H9 (cell line): ENCODE results near the gene KIFC3. TPM values are rescaled to one million over a fixed set of nuclear protein-coding genes. Genes with fewer than 3 reads are reported as not detected.

ENCODE experiments used
- DNase-seq: peaks from one replicate; pipeline ENCODE4 v3.0.0-alpha.2; 2017
- H2AFZ ChIP-seq: one replicate; pipeline ENCODE4 v1.6.1; 2013; ENCODE audit warnings: mild to moderate bottlenecking, low read length, control low read depth, moderate library complexity
- H2AK5ac ChIP-seq: 2 replicates; pipeline ENCODE4 v1.6.1; 2013; ENCODE audit warnings: low read length, control low read depth, mixed read lengths; ENCODE audit not compliant: insufficient read length
- H2BK120ac ChIP-seq: one replicate; pipeline ENCODE4 v1.6.1; 2013; ENCODE audit warnings: low read depth, mild to moderate bottlenecking, low read length, control low read depth, inconsistent platforms; ENCODE audit not compliant: poor library complexity, severe bottlenecking
- H2BK12ac ChIP-seq: 2 replicates; pipeline ENCODE4 v1.6.1; 2013; ENCODE audit warnings: low read length, control low read depth, mixed read lengths, low read depth; ENCODE audit not compliant: insufficient read length
- H2BK15ac ChIP-seq: 2 replicates; pipeline ENCODE4 v1.6.1; 2013; ENCODE audit warnings: low read depth, low read length, control low read depth
- H2BK20ac ChIP-seq: one replicate; pipeline ENCODE4 v1.6.1; 2013; ENCODE audit warnings: low read depth, mild to moderate bottlenecking, low read length, control low read depth, inconsistent platforms; ENCODE audit not compliant: poor library complexity, severe bottlenecking
- H2BK5ac ChIP-seq: 2 replicates; pipeline ENCODE4 v1.6.1; 2013; ENCODE audit warnings: low read length, control low read depth, mixed read lengths; ENCODE audit not compliant: insufficient read length
- H3K14ac ChIP-seq: 2 replicates; pipeline ENCODE4 v1.6.1; 2013; ENCODE audit warnings: low read length, control low read depth; ENCODE audit not compliant: insufficient read depth
- H3K18ac ChIP-seq: 2 replicates; pipeline ENCODE4 v1.6.1; 2013; ENCODE audit warnings: low read depth, mild to moderate bottlenecking, mixed read lengths, low read length, control low read depth; ENCODE audit not compliant: insufficient read length
- H3K23ac ChIP-seq: 2 replicates; pipeline ENCODE4 v1.6.1; 2013; ENCODE audit warnings: low read length, control low read depth, mixed read lengths, low read depth; ENCODE audit not compliant: insufficient read length
- H3K23me2 ChIP-seq: 2 replicates; pipeline ENCODE4 v1.6.1; 2013; ENCODE audit warnings: low read depth, mild to moderate bottlenecking, mixed read lengths, low read length, control low read depth; ENCODE audit not compliant: insufficient read length, poor library complexity, severe bottlenecking
- H3K27ac ChIP-seq: 2 replicates; pipeline ENCODE4 v1.5.1; 2013; ENCODE audit warnings: low read length, control low read depth, mixed read lengths, low read depth; ENCODE audit not compliant: insufficient read length
- H3K27me3 ChIP-seq: 2 replicates; pipeline ENCODE4 v1.6.1; 2013; ENCODE audit warnings: low read length, control low read depth, inconsistent platforms; ENCODE audit not compliant: insufficient read depth
- H3K4ac ChIP-seq: 2 replicates; pipeline ENCODE4 v1.6.1; 2013; ENCODE audit warnings: low read depth, mild to moderate bottlenecking, control low read depth, inconsistent platforms, low read length, moderate library complexity
- H3K4me1 ChIP-seq: 2 replicates; pipeline ENCODE4 v1.6.1; 2013; ENCODE audit warnings: low read length, control low read depth, inconsistent platforms; ENCODE audit not compliant: insufficient read depth
- H3K4me2 ChIP-seq: 2 replicates; pipeline ENCODE4 v1.6.1; 2013; ENCODE audit warnings: low read length, control low read depth, mixed read lengths; ENCODE audit not compliant: insufficient read length, insufficient read depth
- H3K56ac ChIP-seq: 2 replicates; pipeline ENCODE4 v1.6.1; 2013; ENCODE audit warnings: low read depth, mild to moderate bottlenecking, mixed read lengths, low read length, control low read depth; ENCODE audit not compliant: insufficient read length
- H3K79me1 ChIP-seq: 2 replicates; pipeline ENCODE4 v1.6.1; 2013; ENCODE audit warnings: low read depth, mild to moderate bottlenecking, moderate library complexity, low read length, control low read depth, inconsistent platforms; ENCODE audit not compliant: insufficient read depth, poor library complexity, severe bottlenecking
- H3K79me2 ChIP-seq: 2 replicates; pipeline ENCODE4 v1.6.1; 2013; ENCODE audit warnings: low read length, control low read depth, inconsistent platforms; ENCODE audit not compliant: insufficient read depth
- H3K9ac ChIP-seq: 2 replicates; pipeline ENCODE4 v1.6.1; 2013; ENCODE audit warnings: low read length, control low read depth, mixed read lengths; ENCODE audit not compliant: insufficient read length; ENCODE audit errors: extremely low read depth
- H3K9me3 ChIP-seq: one replicate; pipeline ENCODE4 v1.6.1; 2013; ENCODE audit warnings: low read depth, low read length, inconsistent platforms; ENCODE audit not compliant: control insufficient read depth
- H3T11ph ChIP-seq: one replicate; pipeline ENCODE4 v1.6.1; 2013; ENCODE audit warnings: mild to moderate bottlenecking, low read length, control low read depth, inconsistent platforms
- H4K20me1 ChIP-seq: one replicate; pipeline ENCODE4 v1.6.1; 2013; ENCODE audit not compliant: control insufficient read depth, insufficient read length, insufficient read depth
- H4K5ac ChIP-seq: 2 replicates; pipeline ENCODE4 v1.6.1; 2013; ENCODE audit warnings: low read depth, mild to moderate bottlenecking, mixed read lengths, low read length, control low read depth; ENCODE audit not compliant: insufficient read length
- H4K8ac ChIP-seq: replicated peaks from 2 replicates; pipeline ENCODE4 v1.6.1; 2013; ENCODE audit warnings: low read length, control low read depth, mixed read lengths, low read depth; ENCODE audit not compliant: insufficient read length
- H4K91ac ChIP-seq: 2 replicates; pipeline ENCODE4 v1.6.1; 2013; ENCODE audit warnings: low read depth, mild to moderate bottlenecking, moderate library complexity, mixed read lengths, low read length, control low read depth; ENCODE audit not compliant: insufficient read length
- H3K27ac Mint-ChIP-seq, 3 experiments: 2 replicates in 2 of 3; 3 replicates in 1 of 3; pipeline ENCODE4 v1.8.0; 2020 to 2021; ENCODE audit warnings: mixed read lengths in 3 of 3, mild to moderate bottlenecking in 1 of 3, moderate library complexity in 1 of 3
- H3K27me3 Mint-ChIP-seq: 2 replicates; pipeline ENCODE4 v1.8.0; 2021; ENCODE audit warnings: low read depth, mild to moderate bottlenecking, moderate library complexity, mixed read lengths
- H3K36me3 Mint-ChIP-seq, 3 experiments: 2 replicates in 2 of 3; 3 replicates in 1 of 3; pipeline ENCODE4 v1.8.0; 2020 to 2021; ENCODE audit warnings: low read depth in 3 of 3, mixed read lengths in 3 of 3; ENCODE audit not compliant: insufficient read depth in 1 of 3
- H3K4me1 Mint-ChIP-seq, 2 experiments: 2 replicates each; pipeline ENCODE4 v1.8.0; 2020; ENCODE audit warnings: mixed read lengths in 2 of 2
- H3K4me3 Mint-ChIP-seq, 2 experiments: 2 replicates in 1 of 2; 3 replicates in 1 of 2; pipeline ENCODE4 v1.8.0; 2020 to 2021; ENCODE audit warnings: mild to moderate bottlenecking in 2 of 2, mixed read lengths in 2 of 2, moderate library complexity in 1 of 2
- H3K9me3 Mint-ChIP-seq, 2 experiments: 2 replicates in 1 of 2; 3 replicates in 1 of 2; pipeline ENCODE4 v1.8.0; 2020; ENCODE audit warnings: mild to moderate bottlenecking in 2 of 2, mixed read lengths in 2 of 2, moderate library complexity in 1 of 2
- WGBS: extraction: QIAGEN DNeasy Blood & Tissue Kit; methylation state at CpG from one replicate; pipeline ENCODE4 v1.1.7; 2013; ENCODE audit warnings: missing lambda C conversion rate, low lambda C conversion rate, mixed read lengths; ENCODE audit not compliant: insufficient read length; ENCODE audit errors: extremely low coverage; 5-methylcytosine and 5-hydroxymethylcytosine counted together
- total RNA-seq: library from RNA; stranded (reverse); gene quantifications from 2 replicates; pipeline ENCODE4 v1.2.1, GENCODE V29; 2021
- TF ChIP-seq, protein P1 (sequence below): fragments of 200-600 bp; sonication (generic); conservative IDR thresholded peaks from 3 replicates; pipeline ENCODE4 v1.8.0; 2021; ENCODE audit warnings: antibody characterized with exemption, mild to moderate bottlenecking

KIFC3 gene
- total RNA-seq, 1 experiment from 2014 or later: 5.0 TPM

DNA sequence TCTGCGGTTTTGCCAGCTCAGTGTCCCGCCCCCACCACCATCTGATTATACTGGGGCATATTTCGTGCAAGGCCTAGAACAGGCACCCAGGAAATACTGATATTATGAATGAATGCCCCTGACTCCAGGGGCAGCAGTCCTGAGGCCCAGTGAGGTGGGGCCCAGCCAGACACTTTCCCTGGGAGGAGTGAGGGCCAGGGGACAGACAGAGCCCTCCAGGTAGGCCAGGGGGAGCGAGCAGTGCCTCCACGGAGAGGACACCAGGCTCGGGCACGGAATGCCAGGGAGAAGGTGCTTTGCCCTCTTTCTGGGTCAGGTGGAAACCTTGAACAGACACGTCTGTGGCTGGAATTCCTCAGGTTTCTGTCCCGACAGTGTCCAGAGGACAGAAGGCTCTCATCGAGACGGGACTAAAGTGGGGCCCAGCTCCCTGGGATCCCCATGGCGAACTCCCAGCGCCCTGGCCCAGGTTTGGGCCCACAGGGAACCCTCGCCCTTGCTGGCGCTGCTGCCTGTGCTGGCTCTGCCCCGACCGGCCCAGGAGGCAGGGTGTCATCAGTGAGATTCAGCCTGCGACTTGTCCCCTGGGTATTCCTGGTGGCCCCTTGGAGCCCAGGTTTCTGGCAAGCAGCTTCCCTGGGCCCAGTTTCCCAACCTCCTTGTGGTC is 62.4 kb downstream of the KIFC3 start:
- H3T11ph ChIP-seq: no peak overlapping the region
- H2BK12ac ChIP-seq: no peak overlapping the region
- no peaks in the 10 kb centered on the region for H3K27me3 ChIP-seq
- H3K4ac ChIP-seq: no peak overlapping the region
- Mint-ChIP-seq H3K4me1 (peaks cover 11 to 13% of the 10 kb centered on the region in 2 experiments), H3K4me3 (no peak overlapping the region), H3K36me3 (peaks cover 9 to 10% (median 9%) of the 10 kb centered on the region in 3 experiments; a peak in 6 of 7 replicates), H3K9me3 (no peaks in the 10 kb centered on the region), H3K27ac (no peak overlapping the region), H3K27me3 (no peaks in the 10 kb centered on the region)
- no peak for DNase-seq
- H4K91ac ChIP-seq: no peak overlapping the region
- no peak overlapping the region for H4K8ac ChIP-seq
- H3K56ac ChIP-seq: no peak overlapping the region
- no peak overlapping the region for H2BK15ac ChIP-seq
- no peak overlapping the region for H3K4me2 ChIP-seq
- WGBS: no CpG with 5 or more reads among the region's 18 CpGs
- no peaks in the 10 kb centered on the region for H3K4me1 ChIP-seq
- H2BK5ac ChIP-seq: no peak overlapping the region
- no peak overlapping the region for H3K27ac ChIP-seq
- TF ChIP-seq, protein P1, sequence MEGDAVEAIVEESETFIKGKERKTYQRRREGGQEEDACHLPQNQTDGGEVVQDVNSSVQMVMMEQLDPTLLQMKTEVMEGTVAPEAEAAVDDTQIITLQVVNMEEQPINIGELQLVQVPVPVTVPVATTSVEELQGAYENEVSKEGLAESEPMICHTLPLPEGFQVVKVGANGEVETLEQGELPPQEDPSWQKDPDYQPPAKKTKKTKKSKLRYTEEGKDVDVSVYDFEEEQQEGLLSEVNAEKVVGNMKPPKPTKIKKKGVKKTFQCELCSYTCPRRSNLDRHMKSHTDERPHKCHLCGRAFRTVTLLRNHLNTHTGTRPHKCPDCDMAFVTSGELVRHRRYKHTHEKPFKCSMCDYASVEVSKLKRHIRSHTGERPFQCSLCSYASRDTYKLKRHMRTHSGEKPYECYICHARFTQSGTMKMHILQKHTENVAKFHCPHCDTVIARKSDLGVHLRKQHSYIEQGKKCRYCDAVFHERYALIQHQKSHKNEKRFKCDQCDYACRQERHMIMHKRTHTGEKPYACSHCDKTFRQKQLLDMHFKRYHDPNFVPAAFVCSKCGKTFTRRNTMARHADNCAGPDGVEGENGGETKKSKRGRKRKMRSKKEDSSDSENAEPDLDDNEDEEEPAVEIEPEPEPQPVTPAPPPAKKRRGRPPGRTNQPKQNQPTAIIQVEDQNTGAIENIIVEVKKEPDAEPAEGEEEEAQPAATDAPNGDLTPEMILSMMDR: no peak
- peaks cover 7% of the 10 kb centered on the region for H3K23me2 ChIP-seq
- no peak overlapping the region for H2BK120ac ChIP-seq
- H3K9ac ChIP-seq: no peak overlapping the region
- no peaks in the 10 kb centered on the region for H3K9me3 ChIP-seq
- H4K20me1 ChIP-seq: peaks cover 3% of the 10 kb centered on the region
- H2BK20ac ChIP-seq: no peak overlapping the region
- H2AK5ac ChIP-seq: no peak overlapping the region
- H3K79me1 ChIP-seq: no peaks in the 10 kb centered on the region
- no peak overlapping the region for H3K23ac ChIP-seq
- no peak overlapping the region for H2AFZ ChIP-seq
- no peak overlapping the region for H3K18ac ChIP-seq
- no peak overlapping the region for H4K5ac ChIP-seq
- H3K79me2 ChIP-seq: no peaks in the 10 kb centered on the region
- no peak overlapping the region for H3K14ac ChIP-seq
